Hepatocyte (in vitro differentiated cells): Measurements from ENCODE around the gene NHSL2. TPM values are rescaled to one million over a fixed set of nuclear protein-coding genes. Genes with fewer than 3 reads are reported as not detected.

ENCODE experiments used
- DNase-seq: peaks from one replicate; pipeline ENCODE4 v3.0.0-alpha.2; 2016; ENCODE audit warnings: low spot score
- H2AFZ ChIP-seq: fragments of 200-600 bp; sonication (generic); 2 replicates; pipeline ENCODE4 v1.6.0; 2016; ENCODE audit warnings: antibody characterized with exemption, mild to moderate bottlenecking
- H3K27ac ChIP-seq: fragments of 200-600 bp; sonication (generic); 2 replicates; pipeline ENCODE4 v1.5.1; 2016; ENCODE audit warnings: mild to moderate bottlenecking
- H3K27me3 ChIP-seq: fragments of 200-600 bp; sonication (generic); 2 replicates; pipeline ENCODE4 v1.6.1; 2016
- H3K36me3 ChIP-seq: fragments of 200-600 bp; sonication (generic); replicated peaks from 2 replicates; pipeline ENCODE4 v1.5.1; 2016; ENCODE audit warnings: low read depth; ENCODE audit not compliant: insufficient read depth
- H3K4me1 ChIP-seq: fragments of 200-600 bp; sonication (generic); 2 replicates; pipeline ENCODE4 v1.5.1; 2016; ENCODE audit warnings: mild to moderate bottlenecking, moderate library complexity; ENCODE audit not compliant: insufficient read depth
- H3K4me2 ChIP-seq: fragments of 200-600 bp; sonication (generic); 2 replicates; pipeline ENCODE4 v1.6.0; 2016
- H3K4me3 ChIP-seq: fragments of 200-600 bp; sonication (generic); 2 replicates; pipeline ENCODE4 v1.5.1; 2016; ENCODE audit warnings: mild to moderate bottlenecking
- H3K79me2 ChIP-seq: fragments of 200-600 bp; sonication (generic); 2 replicates; pipeline ENCODE4 v1.6.0; 2017; ENCODE audit warnings: mild to moderate bottlenecking
- H3K9me2 ChIP-seq: fragments of 200-600 bp; sonication (generic); replicated peaks from 2 replicates; pipeline ENCODE4 v1.6.0; 2017; ENCODE audit warnings: mild to moderate bottlenecking; ENCODE audit not compliant: insufficient read depth
- H3K9me3 ChIP-seq: fragments of 200-600 bp; sonication (generic); 2 replicates; pipeline ENCODE4 v1.5.1; 2016; ENCODE audit warnings: low read depth, mild to moderate bottlenecking
- H4K20me1 ChIP-seq: fragments of 200-600 bp; sonication (generic); 2 replicates; pipeline ENCODE4 v1.6.0; 2016; ENCODE audit warnings: mild to moderate bottlenecking; ENCODE audit not compliant: insufficient read depth, poor library complexity, severe bottlenecking
- CTCF ChIP-seq: fragments of 200-600 bp; sonication (generic); IDR thresholded peaks from 2 replicates; pipeline ENCODE4 v1.5.1; 2016; ENCODE audit warnings: antibody characterized with exemption, mild to moderate bottlenecking; ENCODE audit not compliant: poor library complexity
- EZH2 ChIP-seq: fragments of 200-600 bp; sonication (generic); IDR thresholded peaks from 2 replicates; pipeline ENCODE4 v1.6.1; 2016; ENCODE audit warnings: antibody characterized with exemption, mild to moderate bottlenecking, borderline replicate concordance
- EZH2phosphoT487 ChIP-seq: fragments of 200-600 bp; sonication (generic); IDR thresholded peaks from one replicate; pipeline ENCODE4 v1.6.1; 2018; ENCODE audit warnings: antibody characterized with exemption, mild to moderate bottlenecking, low read depth, moderate library complexity; ENCODE audit not compliant: unreplicated experiment, severe bottlenecking
- WGBS: methylation state at CpG from one replicate; pipeline ENCODE4 v1.1.6; 2016; ENCODE audit warnings: low lambda C conversion rate; ENCODE audit errors: missing lambda C conversion rate; 5-methylcytosine and 5-hydroxymethylcytosine counted together
- polyA plus RNA-seq: library from polyadenylated mRNA; unstranded; fragments of >200 nt; fragmentation: Nextera tagmentation; extraction: Ambion mirVana; gene quantifications from 2 replicates; pipeline ENCODE4 v1.2.1, GENCODE V29; 2016
- total RNA-seq: library from RNA; depleted of rRNA; stranded (reverse); fragments of >200 nt; gene quantifications from 2 replicates; pipeline ENCODE4 v1.2.3, GENCODE V29; 2014

The NHSL2 gene
- total and polyA plus RNA-seq, 2 experiments from 2014 or later, result 2.3 to 3.2 TPM

- Histone ChIP-seq H3K4me2 (no peak overlapping the region), H2AFZ (no peak overlapping the region), H3K27ac (no peak overlapping the region), H3K27me3 (no peaks in the 10 kb centered on the region), H4K20me1 (no peaks in the 10 kb centered on the region), H3K36me3 (no peaks in the 10 kb centered on the region), H3K4me3 (no peak overlapping the region), H3K4me1 (no peaks in the 10 kb centered on the region), H3K79me2 (no peaks in the 10 kb centered on the region), H3K9me2 (no peaks in the 10 kb centered on the region), H3K9me3 (no peaks in the 10 kb centered on the region)
- WGBS, result 52% methylated on average over 8 of the region's 8 CpGs
- TF ChIP-seq EZH2phosphoT487 (no peak), CTCF (no peak), EZH2 (no peak)
- DNase-seq, result peak; percentile 26
These were observed 231.6 kb downstream of the NHSL2 start for GRCh38 chrX:72142094-72142793.

GRCh38 chrX:72142794-72143608 is 232.4 kb downstream of the NHSL2 start:
- no peak overlapping the region for H2AFZ ChIP-seq
- H3K36me3 ChIP-seq, result no peaks in the 10 kb centered on the region
- no peaks in the 10 kb centered on the region for H4K20me1 ChIP-seq
- WGBS, result 59% methylated on average over 11 of the region's 11 CpGs
- H3K9me2 ChIP-seq, result no peaks in the 10 kb centered on the region
- H3K79me2 ChIP-seq, result no peaks in the 10 kb centered on the region
- H3K27ac ChIP-seq, result no peak overlapping the region
- no peaks in the 10 kb centered on the region for H3K27me3 ChIP-seq
- DNase-seq, result no peak
- TF ChIP-seq CTCF (no peak), EZH2 (no peak), EZH2phosphoT487 (no peak)
- no peaks in the 10 kb centered on the region for H3K4me1 ChIP-seq
- H3K4me3 ChIP-seq, result no peak overlapping the region
- H3K9me3 ChIP-seq, result no peaks in the 10 kb centered on the region
- no peak overlapping the region for H3K4me2 ChIP-seq

- no peaks in the 10 kb centered on the region for H4K20me1 ChIP-seq
- no peaks in the 10 kb centered on the region for H3K36me3 ChIP-seq
- H3K79me2 ChIP-seq, result no peaks in the 10 kb centered on the region
- no peak overlapping the region for H2AFZ ChIP-seq
- no peaks in the 10 kb centered on the region for H3K4me1 ChIP-seq
- no peak for DNase-seq
- 57% methylated on average over 2 of the region's 2 CpGs for WGBS
- H3K27me3 ChIP-seq, result no peaks in the 10 kb centered on the region
- no peak overlapping the region for H3K4me2 ChIP-seq
- H3K4me3 ChIP-seq, result no peak overlapping the region
- no peaks in the 10 kb centered on the region for H3K9me3 ChIP-seq
- TF ChIP-seq EZH2phosphoT487, result no peak
- TF ChIP-seq EZH2, result no peak
- TF ChIP-seq CTCF, result no peak
- no peaks in the 10 kb centered on the region for H3K9me2 ChIP-seq
- H3K27ac ChIP-seq, result no peak overlapping the region
These were observed 232.9 kb downstream of the NHSL2 start for GRCh38 chrX:72143609-72143907.
